ENCODE measurements around the gene LMAN1L. TPM values are rescaled to one million over a fixed set of nuclear protein-coding genes. Genes with fewer than 3 reads are reported as not detected.

The LMAN1L gene
- total RNA-seq, 1 donor from 2014 or later: 0.33 TPM

DNA sequence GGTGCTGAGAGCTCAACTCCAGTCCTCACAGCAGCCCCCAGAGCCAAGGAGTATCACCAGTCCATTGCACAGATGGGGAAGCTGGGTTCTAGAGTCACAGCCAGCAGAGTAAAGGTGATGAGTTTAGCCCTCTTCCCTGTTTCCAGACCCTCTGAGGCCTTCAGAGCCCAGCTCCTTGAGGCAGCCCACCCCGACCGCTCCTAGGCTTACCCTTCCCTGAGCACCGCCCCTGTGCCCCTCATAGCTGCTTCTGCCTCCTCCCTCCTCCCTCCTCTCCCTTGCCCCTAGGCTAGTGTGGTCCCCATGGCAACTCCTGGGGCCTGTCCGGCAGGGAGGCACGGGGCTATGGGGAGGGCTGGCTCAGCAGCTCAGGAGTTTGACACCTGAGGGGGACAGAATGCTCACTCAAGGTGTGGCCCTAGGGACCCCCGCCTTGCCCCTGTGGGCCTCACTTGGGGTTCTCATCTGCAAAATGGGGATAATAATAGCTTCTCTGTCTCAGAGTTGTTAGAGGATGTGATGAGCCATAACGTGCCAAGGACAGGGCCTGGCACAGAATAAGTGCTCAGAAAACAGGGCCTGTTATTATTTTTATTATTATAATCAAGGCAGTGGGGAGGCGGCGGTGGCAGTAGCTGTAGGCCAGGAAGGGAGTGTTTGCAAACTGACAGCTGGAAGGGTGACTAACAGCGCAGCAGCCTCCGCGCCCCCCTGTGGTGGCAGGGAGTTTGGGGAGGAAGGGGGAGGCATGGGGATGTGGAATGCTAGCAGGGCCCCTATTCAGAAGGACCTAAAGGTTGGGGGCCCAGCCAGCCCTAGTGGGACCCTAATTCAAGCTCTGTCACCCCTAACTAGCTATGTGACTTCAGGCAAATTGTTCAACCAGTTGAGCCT is 19.3 kb upstream of the LMAN1L start:
- intact Hi-C loops (cut with micrococcal nuclease): no loop called here
- peaks cover 70% of the 10 kb centered on the region for H3K4me1 Mint-ChIP-seq

DNA sequence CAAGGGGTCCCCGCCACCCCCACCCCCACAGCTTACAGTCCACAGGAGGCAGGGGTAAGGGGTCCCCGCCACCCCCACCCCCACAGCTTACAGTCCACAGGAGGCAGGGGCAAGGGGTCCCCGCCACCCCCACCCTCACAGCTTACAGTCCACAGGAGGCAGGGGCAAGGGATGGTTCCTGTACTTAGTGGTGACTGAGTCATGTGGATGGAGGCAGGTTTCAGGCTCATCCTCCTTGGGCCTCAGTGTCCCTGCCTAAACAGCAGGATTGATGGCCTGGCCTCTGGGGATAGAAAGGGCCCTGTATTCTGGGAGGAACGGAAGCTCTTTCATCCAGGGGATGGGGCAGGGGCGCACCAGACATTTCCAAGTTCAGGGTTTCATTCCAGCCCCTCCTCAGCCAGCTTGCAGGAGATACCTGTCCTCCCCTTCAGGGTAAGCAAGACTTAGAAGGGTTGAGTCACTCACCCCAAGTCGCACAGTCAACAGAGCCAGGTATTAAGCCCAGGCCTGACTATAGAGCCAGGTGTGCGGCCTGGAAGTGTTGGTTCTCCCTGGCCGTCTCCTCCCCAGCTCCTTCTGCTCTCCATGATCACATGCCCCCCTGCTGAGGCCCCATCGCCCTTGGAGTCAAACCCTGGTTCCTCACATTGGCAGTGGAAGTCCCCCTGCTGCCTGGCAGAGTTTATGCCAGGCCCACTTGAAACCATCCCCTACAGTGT is 18.2 kb upstream of the LMAN1L start:
- H3K4me1 Mint-ChIP-seq: peaks cover 68% of the 10 kb centered on the region
- peak overlapping the region; percentile 76 for H3K27ac Mint-ChIP-seq
- peak overlapping the region; percentile 57 for H3K4me3 Mint-ChIP-seq
- peaks cover 41% of the 10 kb centered on the region for H3K36me3 Mint-ChIP-seq (ENCODE audit: low read depth)
- H3K9me3 Mint-ChIP-seq: no peaks in the 10 kb centered on the region
- H3K27me3 Mint-ChIP-seq: no peaks in the 10 kb centered on the region
- intact Hi-C loops (cut with micrococcal nuclease): no loop called here
- no peak for DNase-seq

More for the DNA sequence above, 19.3 kb upstream of the LMAN1L start:
- Mint-ChIP-seq H3K27ac (peak overlapping the region; percentile 60), H3K27me3 (no peaks in the 10 kb centered on the region), H3K36me3 (ENCODE audit: low read depth) (peaks cover 43% of the 10 kb centered on the region), H3K9me3 (no peaks in the 10 kb centered on the region), H3K4me3 (peak overlapping the region; percentile 58)
- peak; percentile 89 for DNase-seq

DNA sequence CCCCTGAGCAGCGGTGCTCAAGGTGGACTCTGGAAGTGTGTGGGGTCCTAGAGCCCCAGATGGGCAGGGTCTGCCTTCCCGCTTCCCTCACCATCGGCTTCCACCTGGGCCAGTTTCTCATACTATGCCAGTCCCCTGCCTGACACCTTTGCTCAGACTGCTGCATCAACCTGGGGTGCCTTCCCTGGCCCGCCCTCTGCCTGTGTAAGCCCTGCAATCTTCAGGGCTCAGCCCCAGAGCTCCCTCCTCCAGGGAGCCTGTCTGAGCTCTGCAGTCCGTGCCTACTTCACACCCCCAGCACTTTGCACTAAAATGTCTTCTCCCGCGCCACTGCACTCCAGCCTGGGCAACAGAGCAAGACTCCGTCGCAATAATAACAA is 17.7 kb upstream of the LMAN1L start:
- Mint-ChIP-seq H3K27me3 (no peaks in the 10 kb centered on the region), H3K36me3 (ENCODE audit: low read depth) (peaks cover 39% of the 10 kb centered on the region), H3K4me3 (peak overlapping the region; percentile 57), H3K27ac (peak overlapping the region; percentile 76), H3K9me3 (no peaks in the 10 kb centered on the region), H3K4me1 (peaks cover 68% of the 10 kb centered on the region)
- DNase-seq: no peak
- intact Hi-C loops (cut with micrococcal nuclease): no loop called here

DNA sequence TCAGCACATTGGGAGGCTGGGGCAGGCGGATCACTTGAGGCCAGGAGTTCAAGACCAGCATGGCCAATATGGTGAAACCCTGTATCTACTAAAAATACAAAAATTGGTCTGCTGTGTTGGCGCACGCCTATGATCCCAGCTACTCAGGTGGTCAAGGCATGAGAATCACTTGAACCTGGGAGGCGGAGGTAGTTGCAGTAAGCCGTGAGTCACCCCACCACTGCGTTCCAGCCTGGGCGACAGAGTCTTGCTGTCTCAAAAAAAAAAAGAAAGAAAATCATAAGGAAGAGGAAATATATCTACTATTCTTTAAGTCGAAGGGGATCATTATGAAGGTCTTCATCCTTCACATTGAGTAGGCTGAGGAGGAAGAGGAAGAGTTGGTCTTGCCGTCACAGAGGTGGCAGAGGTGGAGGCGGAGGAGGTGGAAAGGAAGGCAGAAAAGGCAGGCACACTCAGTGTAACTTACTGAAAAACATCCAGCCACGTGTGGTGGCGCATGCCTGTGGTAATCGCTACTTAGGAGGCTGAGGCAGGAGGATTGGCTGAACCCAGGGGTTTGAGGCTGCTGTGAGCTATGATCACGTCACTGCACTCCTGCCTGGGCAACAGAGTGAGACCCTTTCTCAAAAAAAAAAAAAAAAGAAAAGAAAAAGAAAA is 16.5 kb upstream of the LMAN1L start:
- H3K4me1 Mint-ChIP-seq: peaks cover 63% of the 10 kb centered on the region
- no peaks in the 10 kb centered on the region for H3K9me3 Mint-ChIP-seq
- no peaks in the 10 kb centered on the region for H3K27me3 Mint-ChIP-seq
- H3K27ac Mint-ChIP-seq: peak overlapping the region; percentile 93
- H3K36me3 Mint-ChIP-seq (ENCODE audit: low read depth): peaks cover 41% of the 10 kb centered on the region
- H3K4me3 Mint-ChIP-seq: peak overlapping the region; percentile 63
- peak; percentile 78 for DNase-seq
- intact Hi-C loops (cut with micrococcal nuclease): loop anchor here (1.0 kb wide), 1 partner anchor 8 kb away; no protein-coding TSS in a partner anchor

DNA sequence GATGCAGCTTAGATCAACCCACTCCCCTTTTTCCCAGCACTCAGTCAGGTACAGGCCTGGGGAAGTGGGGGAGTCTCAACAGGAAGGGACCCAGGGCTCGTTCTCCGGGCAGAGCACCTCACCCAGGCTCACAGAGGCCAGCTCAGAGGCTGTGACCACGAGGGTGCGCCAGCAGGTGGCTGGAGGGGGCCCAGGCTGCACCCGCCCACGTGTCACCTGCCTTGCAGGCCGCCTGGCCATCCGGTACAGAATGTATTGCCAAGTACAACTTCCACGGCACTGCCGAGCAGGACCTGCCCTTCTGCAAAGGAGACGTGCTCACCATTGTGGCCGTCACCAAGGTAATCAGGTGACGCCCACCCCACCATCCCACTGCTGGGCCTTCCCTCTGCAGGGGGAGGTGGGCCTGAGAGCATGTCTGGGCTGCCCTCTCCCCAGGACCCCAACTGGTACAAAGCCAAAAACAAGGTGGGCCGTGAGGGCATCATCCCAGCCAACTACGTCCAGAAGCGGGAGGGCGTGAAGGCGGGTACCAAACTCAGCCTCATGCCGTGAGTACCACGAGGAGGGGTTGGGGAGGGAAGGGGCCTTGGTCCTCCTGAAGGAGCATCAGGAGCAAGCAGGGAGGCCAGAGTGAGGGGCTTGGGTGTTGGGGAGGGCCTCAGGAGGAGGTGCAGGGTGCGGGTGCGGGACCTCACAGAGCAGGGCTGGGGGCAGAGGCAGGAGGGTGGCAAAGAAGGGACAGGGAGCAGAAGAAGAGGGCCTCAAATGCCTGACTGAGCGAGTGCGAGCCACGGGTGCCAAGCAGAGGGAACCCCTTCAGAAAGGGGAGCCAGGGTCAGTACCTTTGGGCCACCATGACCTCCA is 14.0 kb upstream of the LMAN1L start:
- Mint-ChIP-seq H3K36me3 (ENCODE audit: low read depth) (peaks cover 47% of the 10 kb centered on the region), H3K4me3 (no peak overlapping the region), H3K27me3 (no peaks in the 10 kb centered on the region), H3K9me3 (no peaks in the 10 kb centered on the region), H3K4me1 (peaks cover 44% of the 10 kb centered on the region), H3K27ac (peak overlapping the region; percentile 89)
- intact Hi-C loops (cut with micrococcal nuclease): no loop called here
- no peak for DNase-seq

DNA sequence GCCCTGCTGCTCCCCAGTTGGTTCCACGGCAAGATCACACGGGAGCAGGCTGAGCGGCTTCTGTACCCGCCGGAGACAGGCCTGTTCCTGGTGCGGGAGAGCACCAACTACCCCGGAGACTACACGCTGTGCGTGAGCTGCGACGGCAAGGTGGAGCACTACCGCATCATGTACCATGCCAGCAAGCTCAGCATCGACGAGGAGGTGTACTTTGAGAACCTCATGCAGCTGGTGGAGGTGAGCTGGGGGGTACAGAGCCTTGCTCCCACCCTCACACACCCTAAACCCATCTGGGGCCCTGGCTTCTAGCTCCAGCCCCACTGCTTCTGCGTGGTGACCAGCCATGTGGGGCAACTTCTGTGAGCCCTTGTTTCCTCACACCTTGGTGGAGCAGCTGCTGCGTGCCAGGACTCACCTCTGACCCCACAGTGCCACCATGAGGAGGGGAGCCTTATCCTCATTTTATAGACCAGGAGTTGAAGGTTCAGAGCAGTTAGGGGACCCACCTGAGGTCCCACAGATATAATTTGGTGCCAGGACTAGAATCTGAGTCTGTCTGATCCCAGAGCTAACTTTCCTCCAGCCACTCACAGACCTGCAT is 13.3 kb upstream of the LMAN1L start:
- no peaks in the 10 kb centered on the region for H3K9me3 Mint-ChIP-seq
- intact Hi-C loops (cut with micrococcal nuclease): no loop called here
- H3K4me1 Mint-ChIP-seq: peaks cover 43% of the 10 kb centered on the region
- H3K27ac Mint-ChIP-seq: peak overlapping the region; percentile 89
- peaks cover 55% of the 10 kb centered on the region for H3K36me3 Mint-ChIP-seq (ENCODE audit: low read depth)
- peak; percentile 73 for DNase-seq
- peak overlapping the region; percentile 21 for H3K4me3 Mint-ChIP-seq
- no peaks in the 10 kb centered on the region for H3K27me3 Mint-ChIP-seq

DNA sequence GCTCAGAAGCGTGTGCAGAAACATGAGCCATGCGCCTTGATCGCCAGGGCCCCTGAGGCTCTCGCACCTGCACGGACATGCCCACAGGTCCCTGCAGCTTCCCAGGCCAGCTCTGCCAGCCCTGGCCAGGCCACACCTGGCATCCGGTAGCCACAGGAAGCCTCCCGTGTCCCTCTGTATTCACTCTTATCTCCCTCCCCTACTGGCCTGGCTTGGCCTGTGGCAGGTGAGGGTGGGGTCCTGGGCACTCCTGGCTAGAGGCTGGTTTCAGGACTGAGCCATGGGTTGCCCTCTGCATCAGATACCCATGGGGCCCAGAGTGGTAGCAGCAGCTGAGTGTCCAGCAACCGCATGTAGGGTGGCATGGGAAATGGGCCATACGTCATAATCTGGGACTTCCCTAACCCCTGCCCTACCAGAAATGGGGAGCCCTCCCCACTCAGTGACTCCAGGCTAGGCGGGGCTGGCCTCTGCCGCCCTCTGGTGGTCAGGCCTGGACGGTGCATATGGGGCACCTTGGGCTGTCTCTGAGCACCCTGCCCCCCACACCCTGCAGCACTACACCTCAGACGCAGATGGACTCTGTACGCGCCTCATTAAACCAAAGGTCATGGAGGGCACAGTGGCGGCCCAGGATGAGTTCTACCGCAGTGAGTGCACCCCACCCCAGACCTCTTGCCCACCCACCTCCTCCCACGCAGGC is 12.6 kb upstream of the LMAN1L start:
- Mint-ChIP-seq H3K4me1 (peaks cover 37% of the 10 kb centered on the region), H3K36me3 (ENCODE audit: low read depth) (peaks cover 59% of the 10 kb centered on the region)
- intact Hi-C loops (cut with micrococcal nuclease): loop anchor here (1.0 kb wide), 3 partner anchors 12 to 29 kb away; no protein-coding TSS in a partner anchor

DNA sequence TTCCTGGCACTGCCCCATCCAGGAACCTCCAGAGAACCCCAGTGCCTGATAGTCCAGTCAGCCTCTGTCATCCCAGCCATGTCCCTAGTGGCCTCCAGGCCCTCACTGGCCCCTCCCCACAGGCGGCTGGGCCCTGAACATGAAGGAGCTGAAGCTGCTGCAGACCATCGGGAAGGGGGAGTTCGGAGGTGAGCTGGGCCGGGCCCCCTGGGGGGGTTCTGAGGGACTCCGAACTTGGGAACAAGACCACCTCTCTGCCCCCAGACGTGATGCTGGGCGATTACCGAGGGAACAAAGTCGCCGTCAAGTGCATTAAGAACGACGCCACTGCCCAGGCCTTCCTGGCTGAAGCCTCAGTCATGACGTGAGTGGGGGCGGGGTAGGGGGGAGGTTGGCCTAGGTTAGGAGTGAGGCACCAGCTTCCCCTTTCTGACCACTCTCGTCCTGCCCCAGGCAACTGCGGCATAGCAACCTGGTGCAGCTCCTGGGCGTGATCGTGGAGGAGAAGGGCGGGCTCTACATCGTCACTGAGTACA is 12.0 kb upstream of the LMAN1L start:
- peaks cover 31% of the 10 kb centered on the region for H3K4me1 Mint-ChIP-seq
- H3K36me3 Mint-ChIP-seq (ENCODE audit: low read depth): peaks cover 57% of the 10 kb centered on the region
- no peak overlapping the region for H3K27ac Mint-ChIP-seq

More for the DNA sequence above, 12.6 kb upstream of the LMAN1L start:
- peak overlapping the region; percentile 89 for H3K27ac Mint-ChIP-seq
- H3K9me3 Mint-ChIP-seq: no peaks in the 10 kb centered on the region
- peak; percentile 96 for DNase-seq
- H3K4me3 Mint-ChIP-seq: peak overlapping the region; percentile 58
- H3K27me3 Mint-ChIP-seq: no peaks in the 10 kb centered on the region

DNA sequence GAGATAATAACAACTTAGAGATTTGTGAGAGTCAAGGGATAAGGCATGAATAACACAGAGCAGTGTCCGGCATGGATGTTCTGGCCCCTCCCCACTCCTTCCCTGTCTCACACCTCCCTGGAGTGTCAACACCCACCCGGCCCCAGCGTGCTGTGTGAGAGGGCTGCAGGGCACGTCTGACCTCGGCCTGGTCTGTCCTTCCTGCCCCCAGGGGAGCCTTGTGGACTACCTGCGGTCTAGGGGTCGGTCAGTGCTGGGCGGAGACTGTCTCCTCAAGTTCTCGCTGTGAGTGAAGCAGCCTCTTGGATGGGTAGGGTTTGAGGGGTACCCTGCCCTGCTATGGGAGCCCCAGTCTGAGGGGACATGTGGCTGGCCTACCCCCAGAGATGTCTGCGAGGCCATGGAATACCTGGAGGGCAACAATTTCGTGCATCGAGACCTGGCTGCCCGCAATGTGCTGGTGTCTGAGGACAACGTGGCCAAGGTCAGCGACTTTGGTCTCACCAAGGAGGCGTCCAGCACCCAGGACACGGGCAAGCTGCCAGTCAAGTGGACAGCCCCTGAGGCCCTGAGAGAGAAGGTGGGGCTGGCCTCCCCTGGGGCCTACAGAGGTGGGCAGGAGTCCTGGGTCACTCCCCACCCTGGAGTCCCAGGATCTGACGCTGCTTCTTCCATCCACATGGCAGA is 11.2 kb upstream of the LMAN1L start:
- DNase-seq: no peak
- intact Hi-C loops (cut with micrococcal nuclease): no loop called here
- H3K27me3 Mint-ChIP-seq: no peaks in the 10 kb centered on the region
- H3K27ac Mint-ChIP-seq: no peak overlapping the region
- H3K36me3 Mint-ChIP-seq (ENCODE audit: low read depth): peaks cover 54% of the 10 kb centered on the region
- no peaks in the 10 kb centered on the region for H3K9me3 Mint-ChIP-seq
- peaks cover 27% of the 10 kb centered on the region for H3K4me1 Mint-ChIP-seq
- H3K4me3 Mint-ChIP-seq: no peak overlapping the region

More for the DNA sequence above, 12.0 kb upstream of the LMAN1L start:
- Mint-ChIP-seq H3K9me3 (no peaks in the 10 kb centered on the region), H3K27me3 (no peaks in the 10 kb centered on the region), H3K4me3 (no peak overlapping the region)
- no peak for DNase-seq
- intact Hi-C loops (cut with micrococcal nuclease): loop anchor here (1.0 kb wide), 3 partner anchors 12 to 29 kb away; no protein-coding TSS in a partner anchor

DNA sequence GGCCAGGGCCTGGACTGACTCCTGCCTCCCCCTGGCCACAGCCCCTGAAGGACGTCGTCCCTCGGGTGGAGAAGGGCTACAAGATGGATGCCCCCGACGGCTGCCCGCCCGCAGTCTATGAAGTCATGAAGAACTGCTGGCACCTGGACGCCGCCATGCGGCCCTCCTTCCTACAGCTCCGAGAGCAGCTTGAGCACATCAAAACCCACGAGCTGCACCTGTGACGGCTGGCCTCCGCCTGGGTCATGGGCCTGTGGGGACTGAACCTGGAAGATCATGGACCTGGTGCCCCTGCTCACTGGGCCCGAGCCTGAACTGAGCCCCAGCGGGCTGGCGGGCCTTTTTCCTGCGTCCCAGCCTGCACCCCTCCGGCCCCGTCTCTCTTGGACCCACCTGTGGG is 10.3 kb upstream of the LMAN1L start:
- Mint-ChIP-seq H3K4me1 (peaks cover 29% of the 10 kb centered on the region), H3K27me3 (no peaks in the 10 kb centered on the region), H3K27ac (no peak overlapping the region), H3K36me3 (ENCODE audit: low read depth) (peaks cover 54% of the 10 kb centered on the region), H3K9me3 (no peaks in the 10 kb centered on the region), H3K4me3 (no peak overlapping the region)
- intact Hi-C loops (cut with micrococcal nuclease): no loop called here
- no peak for DNase-seq

DNA sequence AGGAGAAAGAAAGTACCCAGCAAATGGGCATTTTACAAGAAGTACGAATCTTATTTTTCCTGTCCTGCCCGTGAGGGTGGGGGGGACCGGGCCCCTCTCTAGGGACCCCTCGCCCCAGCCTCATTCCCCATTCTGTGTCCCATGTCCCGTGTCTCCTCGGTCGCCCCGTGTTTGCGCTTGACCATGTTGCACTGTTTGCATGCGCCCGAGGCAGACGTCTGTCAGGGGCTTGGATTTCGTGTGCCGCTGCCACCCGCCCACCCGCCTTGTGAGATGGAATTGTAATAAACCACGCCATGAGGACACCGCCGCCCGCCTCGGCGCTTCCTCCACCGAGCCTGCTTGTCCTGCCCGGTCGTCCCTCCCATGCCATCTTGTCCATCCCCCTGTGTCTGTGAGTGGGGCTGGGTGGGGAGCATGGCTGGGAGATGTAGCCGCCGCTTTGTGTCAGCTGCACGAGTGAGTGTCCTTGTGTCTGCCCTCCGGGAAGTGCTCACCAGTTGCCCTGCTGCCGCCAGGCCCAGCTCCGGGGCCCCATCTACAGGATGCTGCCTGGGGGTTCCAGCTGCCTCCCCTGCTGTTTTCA is 9.7 kb upstream of the LMAN1L start:
- no peak for DNase-seq
- Mint-ChIP-seq H3K9me3 (no peaks in the 10 kb centered on the region), H3K4me1 (peaks cover 25% of the 10 kb centered on the region), H3K27ac (no peak overlapping the region), H3K36me3 (ENCODE audit: low read depth) (peaks cover 52% of the 10 kb centered on the region), H3K4me3 (no peak overlapping the region), H3K27me3 (no peaks in the 10 kb centered on the region)
- intact Hi-C loops (cut with micrococcal nuclease): no loop called here
